ENCODE results near the gene CLDN9. TPM values are rescaled to one million over a fixed set of nuclear protein-coding genes. Genes with fewer than 3 reads are reported as not detected.
A peak's percentile ranks its signal among the peaks of the same experiment; 100 is the strongest.

The CLDN9 gene
- total RNA-seq, 1 donor from 2014 or later: 0.75 TPM

- no peaks in the 10 kb centered on the region for H3K36me3 ChIP-seq
- no peak overlapping the region for H3K4me3 ChIP-seq
- H3K27me3 ChIP-seq: peaks cover 9% of the 10 kb centered on the region
- TF ChIP-seq CTCF (IDR thresholded peaks at IDR 0.05): no peak
- peaks cover 13% of the 10 kb centered on the region for H3K4me1 ChIP-seq
- intact Hi-C loops (cut with DNase I): no loop called here
- no peaks in the 10 kb centered on the region for H3K9me3 ChIP-seq
- ATAC-seq (no peak), DNase-seq (no peak)
- H3K27ac ChIP-seq: no peak overlapping the region
Observed at GRCh38 chr16:2985893-2986355, 26.8 kb upstream of the CLDN9 start.

GRCh38 chr16:2986623-2987188 lies 26.0 kb upstream of the CLDN9 start:
- H3K4me3 ChIP-seq: no peak overlapping the region
- no peak for ATAC-seq
- H3K27me3 ChIP-seq: peaks cover 9% of the 10 kb centered on the region
- peaks cover 10% of the 10 kb centered on the region for H3K4me1 ChIP-seq
- H3K27ac ChIP-seq: no peak overlapping the region
- intact Hi-C loops (cut with DNase I): no loop called here
- no peak for TF ChIP-seq CTCF (IDR thresholded peaks at IDR 0.05)
- no peaks in the 10 kb centered on the region for H3K36me3 ChIP-seq
- no peaks in the 10 kb centered on the region for H3K9me3 ChIP-seq
- DNase-seq: no peak

- Histone ChIP-seq H3K36me3 (no peaks in the 10 kb centered on the region), H3K27ac (no peak overlapping the region), H3K27me3 (peaks cover 9% of the 10 kb centered on the region), H3K4me1 (peaks cover 10% of the 10 kb centered on the region), H3K9me3 (no peaks in the 10 kb centered on the region), H3K4me3 (no peak overlapping the region)
- ATAC-seq (no peak), DNase-seq (no peak)
- TF ChIP-seq CTCF (IDR thresholded peaks at IDR 0.05): no peak
- intact Hi-C loops (cut with DNase I): no loop called here
Observed at GRCh38 chr16:2987286-2987685, 25.4 kb upstream of the CLDN9 start.

GRCh38 chr16:2987833-2988232 lies 24.9 kb upstream of the CLDN9 start:
- peaks cover 10% of the 10 kb centered on the region for H3K4me1 ChIP-seq
- no peak overlapping the region for H3K27ac ChIP-seq
- no peaks in the 10 kb centered on the region for H3K9me3 ChIP-seq
- TF ChIP-seq CTCF (IDR thresholded peaks at IDR 0.05): no peak
- no peaks in the 10 kb centered on the region for H3K36me3 ChIP-seq
- DNase-seq: no peak
- H3K27me3 ChIP-seq: peaks cover 9% of the 10 kb centered on the region
- ATAC-seq: no peak
- H3K4me3 ChIP-seq: no peak overlapping the region
- intact Hi-C loops (cut with DNase I): no loop called here

GRCh38 chr16:2988590-2989099 lies 24.1 kb upstream of the CLDN9 start:
- no peaks in the 10 kb centered on the region for H3K36me3 ChIP-seq
- ATAC-seq (no peak), DNase-seq (no peak)
- TF ChIP-seq CTCF (IDR thresholded peaks at IDR 0.05): no peak
- no peak overlapping the region for H3K27ac ChIP-seq
- peaks cover 9% of the 10 kb centered on the region for H3K27me3 ChIP-seq
- intact Hi-C loops (cut with DNase I): no loop called here
- no peaks in the 10 kb centered on the region for H3K9me3 ChIP-seq
- no peak overlapping the region for H3K4me3 ChIP-seq
- peaks cover 10% of the 10 kb centered on the region for H3K4me1 ChIP-seq

GRCh38 chr16:2990891-2991290 lies 21.8 kb upstream of the CLDN9 start:
- ATAC-seq: peak; percentile 37
- Histone ChIP-seq H3K4me3 (no peak overlapping the region), H3K27ac (no peak overlapping the region), H3K27me3 (peaks cover 9% of the 10 kb centered on the region), H3K9me3 (no peaks in the 10 kb centered on the region), H3K4me1 (no peaks in the 10 kb centered on the region), H3K36me3 (no peaks in the 10 kb centered on the region)
- DNase-seq: no peak
- intact Hi-C loops (cut with DNase I): no loop called here
- TF ChIP-seq CTCF (IDR thresholded peaks at IDR 0.05): no peak

Measured in upper lobe of right lung (tissue), 1 donor.